ENCODE measurements around the gene DNTT. TPM values are rescaled to one million over a fixed set of nuclear protein-coding genes. Genes with fewer than 3 reads are reported as not detected.
"Not testable (repeated sequence)": the region's sequence is repeated elsewhere in the genome, so short reads cannot be mapped to it uniquely, and the experiment has no call there.

Gene DNTT
- total RNA-seq, 6 experiments from 2014 or later: not detected

DNA sequence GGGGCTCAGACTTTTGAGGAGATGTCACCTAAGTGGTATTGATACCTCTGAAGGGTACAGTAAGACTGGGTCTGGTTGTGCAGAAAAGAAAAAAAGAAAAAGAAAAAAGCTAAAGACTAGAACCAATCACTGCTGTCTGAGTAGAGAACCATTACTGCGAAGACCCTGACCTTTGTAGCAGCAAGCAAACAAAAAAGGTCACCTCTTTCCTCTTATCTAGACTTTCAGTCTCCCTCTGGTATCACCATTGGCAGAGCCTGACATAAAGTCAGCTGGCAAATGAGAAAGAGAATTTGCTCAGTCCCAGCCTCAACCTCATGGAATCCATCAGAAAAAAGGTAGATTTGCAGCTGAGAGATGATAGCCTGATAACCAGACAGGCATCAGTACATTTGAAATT, 2.6 kb upstream of the DNTT start:
- no peaks in the 10 kb centered on the region for H3K36me3 ChIP-seq
- TF ChIP-seq CTCF (IDR thresholded peaks at IDR 0.05) (no peak), POLR2A (IDR thresholded peaks at IDR 0.05) (no peak)
- H3K27me3 ChIP-seq: no peaks in the 10 kb centered on the region
- H3K27ac ChIP-seq: no peak overlapping the region
- H3K4me1 ChIP-seq: no peaks in the 10 kb centered on the region
- intact Hi-C loops (cut with DNase I): loop anchor here in 1 of 2 donors (10.0 kb wide), 1 partner anchor 77 kb away; no protein-coding TSS in a partner anchor
- H3K4me3 ChIP-seq: no peak overlapping the region
- DNase-seq: no peak
- WGBS (ENCODE audit: insufficient coverage, low coverage, low lambda C conversion rate, missing lambda C conversion rate): 17% methylated on average over 1 of the region's 1 CpG
- peak in 1 of 4 donors; percentile 72 for ATAC-seq
- no peaks in the 10 kb centered on the region for H3K9me3 ChIP-seq

- ATAC-seq: no peak
- WGBS (ENCODE audit: insufficient coverage, low coverage, low lambda C conversion rate, missing lambda C conversion rate): 100% methylated on average over 2 of the region's 3 CpGs
Observed at GRCh38 chr10:96305019-96305418, 785 bp downstream of the DNTT start.

GRCh38 chr10:96306516-96306915, 2.3 kb downstream of the DNTT start:
- Histone ChIP-seq H3K9me3 (no peaks in the 10 kb centered on the region), H3K4me3 (no peak overlapping the region), H3K4me1 (no peaks in the 10 kb centered on the region), H3K27me3 (no peaks in the 10 kb centered on the region), H3K36me3 (no peaks in the 10 kb centered on the region), H3K27ac (no peak overlapping the region)
- 49% methylated on average over 8 of the region's 8 CpGs for WGBS (ENCODE audit: insufficient coverage, low coverage, low lambda C conversion rate, missing lambda C conversion rate)
- intact Hi-C loops (cut with DNase I): loop anchor here in 1 of 2 donors (10.0 kb wide), 1 partner anchor 82 kb away; no protein-coding TSS in a partner anchor
- DNase-seq: peak; percentile 30 to 56 (median 48)
- no peak for TF ChIP-seq CTCF (IDR thresholded peaks at IDR 0.05)
- TF ChIP-seq POLR2A (IDR thresholded peaks at IDR 0.05): no peak
- ATAC-seq: peak in 3 of 4 donors; percentile 56 to 69 (median 60)

More at GRCh38 chr10:96305019-96305418, 785 bp downstream of the DNTT start:
- no peak overlapping the region for H3K4me3 ChIP-seq
- H3K36me3 ChIP-seq: no peaks in the 10 kb centered on the region
- intact Hi-C loops (cut with DNase I): loop anchor here in 1 of 2 donors (10.0 kb wide), 1 partner anchor 80 kb away; no protein-coding TSS in a partner anchor
- TF ChIP-seq POLR2A (IDR thresholded peaks at IDR 0.05): no peak
- no peak for TF ChIP-seq CTCF (IDR thresholded peaks at IDR 0.05)
- DNase-seq: no peak
- H3K9me3 ChIP-seq: no peaks in the 10 kb centered on the region
- H3K27me3 ChIP-seq: no peaks in the 10 kb centered on the region
- H3K4me1 ChIP-seq: no peaks in the 10 kb centered on the region
- no peak overlapping the region for H3K27ac ChIP-seq

GRCh38 chr10:96308854-96309253, 4.6 kb downstream of the DNTT start:
- not testable (repeated sequence) for H3K36me3 ChIP-seq, H3K27me3 ChIP-seq, H3K27ac ChIP-seq, ATAC-seq, H3K4me3 ChIP-seq, H3K9me3 ChIP-seq, H3K4me1 ChIP-seq, DNase-seq
- intact Hi-C loops (cut with DNase I): loop anchor here in 1 of 2 donors (10.0 kb wide), 1 partner anchor 84 kb away; no protein-coding TSS in a partner anchor
- 63% methylated on average over 2 of the region's 4 CpGs for WGBS (ENCODE audit: insufficient coverage, low coverage, low lambda C conversion rate, missing lambda C conversion rate)

DNA sequence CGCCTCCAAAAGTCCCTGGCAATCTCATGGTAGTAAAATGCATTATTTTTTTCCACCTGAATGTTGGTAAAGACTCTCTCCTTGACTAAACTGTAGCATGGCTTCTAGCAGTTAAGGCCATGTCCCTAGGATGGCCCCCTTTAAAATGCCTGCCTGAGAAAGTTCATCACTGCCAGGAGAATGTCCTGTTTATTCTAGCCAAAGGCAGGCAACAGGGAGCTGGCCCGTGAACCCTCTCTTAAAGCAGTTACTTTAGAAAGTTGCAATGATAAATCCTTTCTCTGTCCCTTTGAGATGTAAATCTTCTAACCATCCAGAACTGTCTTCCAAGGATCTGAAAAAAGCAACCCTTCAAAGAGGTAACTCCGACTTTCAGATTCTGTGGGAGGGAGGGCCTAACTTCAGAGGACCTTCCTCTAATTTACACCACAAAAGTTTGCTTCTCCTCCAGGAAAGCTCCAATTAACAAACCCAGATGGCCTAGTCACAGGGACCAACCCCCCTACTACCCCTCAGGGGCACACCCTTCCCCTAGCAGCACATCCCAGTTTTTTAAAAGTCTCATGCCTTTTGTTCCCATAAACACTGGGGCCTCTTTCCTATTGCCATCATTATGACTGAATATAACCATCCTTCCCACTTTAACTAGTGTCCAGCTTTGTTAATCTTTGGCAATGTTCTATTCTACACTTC, 5.5 kb downstream of the DNTT start:
- no peak for ATAC-seq
- 75% methylated on average over 3 of the region's 3 CpGs for WGBS (ENCODE audit: insufficient coverage, low coverage, low lambda C conversion rate, missing lambda C conversion rate)
- Histone ChIP-seq H3K36me3 (no peaks in the 10 kb centered on the region), H3K4me3 (no peak overlapping the region), H3K27me3 (no peaks in the 10 kb centered on the region), H3K9me3 (no peaks in the 10 kb centered on the region), H3K27ac (no peak overlapping the region), H3K4me1 (no peaks in the 10 kb centered on the region)
- TF ChIP-seq POLR2A (IDR thresholded peaks at IDR 0.05) (no peak), CTCF (IDR thresholded peaks at IDR 0.05) (no peak)
- no peak for DNase-seq
- intact Hi-C loops (cut with DNase I): loop anchor here in 1 of 2 donors (10.0 kb wide), 1 partner anchor 85 kb away; no protein-coding TSS in a partner anchor

Data from right lobe of liver (tissue), 6 donors.